Activated CD4-positive, alpha-beta T cell treated with anti-CD3 and anti-CD28 coated beads for 4 hours (primary cell): ENCODE data around the gene PLA1A.
"Not testable (repeated sequence)": the region's sequence is repeated elsewhere in the genome, so short reads cannot be mapped to it uniquely, and the experiment has no call there.

ENCODE experiments used
- DNase-seq, 2 donors: peaks; one replicate each; pipeline ENCODE4 v3.0.0-alpha.2; 2020

PLA1A gene

DNA sequence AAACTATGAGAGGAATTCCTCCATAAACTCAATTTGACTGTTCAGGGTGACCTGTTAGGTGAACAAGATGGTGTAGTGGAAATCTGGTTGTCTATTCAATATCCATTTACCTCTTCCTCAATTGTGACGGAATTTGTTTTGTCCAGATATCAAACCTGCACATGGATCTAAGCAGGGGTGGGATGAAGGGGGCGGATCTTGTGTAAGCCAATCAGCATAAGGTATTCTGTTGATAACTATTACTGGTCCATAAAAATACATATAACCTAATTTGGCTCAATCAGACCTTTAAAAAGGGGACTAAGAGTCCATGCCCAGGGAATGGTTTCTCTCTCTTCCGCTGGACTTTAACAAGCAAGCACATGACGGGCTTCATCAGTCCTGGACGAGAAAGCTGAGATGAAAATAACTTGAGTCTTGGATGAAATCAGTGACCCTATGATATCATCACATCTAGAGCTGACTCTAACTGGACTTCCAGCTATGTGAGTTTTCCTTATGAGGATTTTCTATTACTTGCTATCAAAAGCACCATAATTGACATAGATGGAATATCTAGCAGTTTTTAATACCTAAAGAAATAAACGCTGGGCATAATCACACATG, 68.4 kb downstream of the PLA1A start:
- no peak for DNase-seq

DNA sequence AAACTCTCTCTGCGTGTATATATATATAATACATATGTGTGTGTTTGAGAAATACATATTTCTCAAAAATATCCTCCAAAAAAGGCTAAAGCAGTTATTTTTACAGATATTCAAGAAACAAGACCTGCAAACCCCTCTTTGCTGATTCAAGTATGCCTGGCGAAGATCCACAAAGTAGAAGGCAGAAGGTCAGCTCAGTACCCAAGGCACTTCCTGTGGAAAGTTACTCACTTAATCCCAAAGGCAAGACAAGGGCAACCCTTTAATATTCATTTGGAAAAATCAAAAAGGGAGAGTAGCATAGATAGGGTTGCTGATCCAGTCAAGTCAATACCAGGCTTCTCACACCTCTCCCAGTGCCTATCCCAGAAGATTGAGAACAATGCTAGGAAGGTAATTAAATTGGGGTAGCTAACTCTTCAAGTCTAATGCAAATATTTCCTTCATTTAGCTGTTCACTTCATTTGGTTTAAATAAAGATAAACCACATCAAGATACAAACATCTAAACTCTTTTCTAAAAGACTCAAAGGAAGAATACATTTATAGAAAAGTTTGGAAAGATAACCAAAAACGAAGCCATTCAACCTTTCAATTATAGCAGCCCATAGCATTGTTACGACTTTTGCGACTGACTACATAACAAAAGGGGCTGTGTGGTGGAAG, 72.4 kb downstream of the PLA1A start:
- DNase-seq = no peak

DNA sequence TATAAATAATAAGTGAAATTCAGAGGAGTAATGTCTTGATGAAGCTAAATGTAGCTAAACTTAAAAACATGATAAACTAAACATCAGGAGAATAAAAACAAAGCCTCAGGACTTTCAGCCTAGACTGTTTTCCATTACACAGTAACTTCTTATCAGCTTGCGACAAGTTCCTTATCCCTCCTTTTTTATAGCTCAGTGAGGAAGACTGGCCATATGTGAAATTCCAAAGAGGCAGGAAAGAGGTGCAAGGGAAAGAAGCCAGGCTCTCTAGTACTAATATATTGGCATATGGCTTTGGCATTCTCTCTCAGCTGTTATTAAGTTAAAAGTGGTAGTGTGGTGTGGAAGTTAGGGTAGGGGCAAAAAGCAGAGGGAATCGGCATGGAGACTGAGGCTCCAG, 75.1 kb downstream of the PLA1A start:
- no peak for DNase-seq

DNA sequence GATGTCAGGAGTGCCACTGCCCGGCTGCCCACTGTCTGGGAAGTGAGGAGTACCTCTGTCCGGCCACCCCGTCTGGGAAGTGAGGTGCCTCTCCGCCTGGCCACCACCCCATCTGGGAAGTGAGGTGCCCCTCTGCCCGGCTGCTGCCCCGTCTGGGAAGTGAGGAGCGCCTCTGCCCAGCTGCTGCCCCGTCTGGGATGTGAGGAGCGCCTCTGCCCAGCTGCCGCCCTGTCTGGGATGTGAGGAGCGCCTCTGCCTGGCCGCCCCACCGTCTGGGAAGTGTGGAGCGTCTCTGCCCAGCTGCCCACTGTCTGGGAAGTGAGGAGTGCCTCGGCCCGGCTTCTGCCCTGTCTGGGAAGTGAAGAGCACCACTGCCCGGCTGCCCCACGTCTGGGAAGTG, 76.2 kb downstream of the PLA1A start:
- no peak for DNase-seq

DNA sequence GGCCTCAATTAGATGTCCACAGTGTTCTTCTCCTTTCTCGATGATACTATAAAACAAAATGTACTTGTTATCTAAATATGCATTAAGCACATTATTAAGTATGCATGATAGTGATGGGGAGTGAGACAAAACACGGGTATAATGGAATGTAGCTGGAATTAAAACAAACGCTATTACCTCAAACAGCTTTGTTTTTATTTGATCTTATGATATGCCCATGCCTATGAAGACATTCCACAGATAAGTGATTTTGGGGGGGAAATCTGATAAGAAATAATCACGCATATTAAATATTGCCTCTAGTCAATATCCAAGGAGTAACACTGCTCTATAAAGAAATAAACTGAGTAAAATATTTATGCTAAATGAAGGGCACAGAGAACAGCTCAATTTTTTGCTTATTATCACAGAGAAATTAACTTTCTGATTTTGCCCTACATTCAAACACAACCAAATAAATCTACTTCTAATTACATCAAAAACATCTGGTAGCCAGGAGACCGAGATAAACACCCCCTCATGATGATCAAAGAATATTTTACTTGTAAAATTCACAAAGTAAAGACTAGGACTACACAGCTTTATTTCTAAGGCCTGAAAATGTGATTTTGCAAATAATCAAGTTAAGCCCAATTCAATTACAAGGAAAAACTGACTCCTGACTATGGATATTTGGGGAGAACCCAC, 77.6 kb downstream of the PLA1A start:
- DNase-seq = no peak

DNA sequence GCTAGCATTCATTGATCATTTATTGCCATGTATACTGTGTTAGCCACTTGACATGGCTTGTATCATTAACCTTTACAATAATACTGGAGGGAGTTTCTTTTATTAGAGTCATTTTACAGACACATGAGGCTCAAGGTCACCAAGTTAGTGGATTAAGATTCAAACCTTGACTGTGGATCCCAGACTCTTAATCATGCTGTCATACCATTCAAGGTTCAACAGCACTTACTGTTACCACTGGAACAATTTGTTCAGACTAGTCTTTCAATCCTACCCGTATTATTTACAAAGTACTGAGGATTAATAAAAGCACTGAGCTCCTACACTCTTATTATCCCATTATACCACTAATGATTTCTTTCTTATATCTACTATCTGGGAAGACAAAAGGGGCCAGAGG, 78.3 kb downstream of the PLA1A start:
- DNase-seq = no peak

DNA sequence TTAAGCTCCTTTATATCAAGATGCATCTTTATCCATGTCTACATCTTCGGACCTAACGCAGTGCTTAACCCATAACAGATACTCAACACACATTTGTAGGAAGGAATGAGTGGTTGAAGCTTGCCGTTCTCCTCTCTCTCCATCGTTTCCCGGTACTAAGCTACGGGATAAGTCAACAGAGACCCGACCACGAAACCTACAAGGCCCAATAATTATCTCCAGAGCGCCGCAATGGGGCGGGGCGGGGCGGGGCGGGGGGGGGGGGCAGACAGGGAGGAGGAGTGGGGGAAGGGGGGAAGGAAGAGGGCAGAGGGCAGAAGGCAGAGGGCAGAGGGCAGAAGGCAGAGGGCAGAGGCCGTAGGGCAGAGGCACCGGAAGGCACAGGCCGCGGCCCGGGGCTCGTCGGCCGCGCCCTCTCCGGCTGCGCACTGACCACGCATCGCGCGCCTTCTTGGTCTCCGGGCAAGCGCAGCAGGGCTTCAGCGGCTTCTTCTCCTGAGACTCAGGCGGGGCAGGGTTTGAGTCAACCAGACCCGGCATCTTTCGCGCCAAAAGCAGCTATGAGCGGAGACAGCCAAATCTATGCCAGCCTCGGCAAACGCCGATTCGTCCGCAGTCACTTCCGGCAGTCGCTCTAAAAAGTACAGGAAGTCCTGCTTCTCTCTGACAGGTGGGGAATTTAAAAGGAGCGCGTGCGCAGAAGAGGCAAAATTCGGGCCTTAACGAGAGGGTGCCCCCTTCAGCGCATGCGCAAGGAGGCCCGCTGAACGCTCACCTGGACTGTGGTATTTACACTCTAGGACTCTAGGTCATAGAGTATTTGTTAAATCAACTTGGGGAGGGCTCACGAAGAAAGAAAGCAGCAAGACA, 79.3 kb downstream of the PLA1A start, which contains the start of gene COX17:
Gene COX17 (minus strand): TSS at position 636 of the 870 bp plus-strand sequence. CDS start 96 bp downstream, at position 540.
- peak; percentile 96 for DNase-seq

DNA sequence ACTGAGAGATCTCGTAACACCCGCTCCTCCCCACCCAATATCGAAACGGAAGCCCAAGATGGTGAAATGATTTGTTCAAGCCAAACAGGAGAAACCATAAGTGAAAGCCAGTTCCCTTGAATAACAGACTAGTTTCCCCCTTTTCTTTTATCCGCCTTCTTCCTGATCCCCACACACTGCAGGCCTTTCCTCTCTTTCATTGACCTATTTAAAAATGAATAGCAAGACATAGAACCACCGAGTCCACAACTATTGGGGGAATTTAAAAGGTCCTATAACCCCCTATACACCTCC, 79.9 kb downstream of the PLA1A start:
- DNase-seq = no peak

DNA sequence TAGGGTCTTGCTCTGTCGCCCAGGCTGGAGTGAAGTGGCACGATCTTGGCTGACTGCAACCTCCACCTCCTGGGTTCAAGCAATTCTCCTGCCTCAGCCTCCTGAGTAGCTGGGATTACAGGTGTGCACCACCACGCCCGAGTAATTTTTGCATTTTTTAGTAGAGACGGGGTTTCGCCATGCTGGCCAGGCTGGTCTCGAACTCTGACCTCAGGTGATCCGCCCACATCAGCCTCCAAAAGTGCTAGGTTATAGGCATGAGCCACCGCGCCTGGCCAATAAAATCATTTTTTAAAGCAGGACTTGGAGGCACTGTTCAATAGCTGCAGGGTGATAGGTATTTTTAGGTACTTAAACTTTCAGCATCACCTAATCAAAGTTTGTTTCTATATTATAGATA, 80.5 kb downstream of the PLA1A start:
- DNase-seq = not testable (repeated sequence)
